ENCODE measurements around the gene SH2D7.

- TF ChIP-seq CTCF (IDR thresholded peaks at IDR 0.05) = no peak
- no peak for TF ChIP-seq REST (IDR thresholded peaks at IDR 0.05; ENCODE audit: insufficient read depth in 1 of 2, low read depth in 2 of 2, low read length in 1 of 2)
These were observed 22.2 kb upstream of the SH2D7 start for GRCh38 chr15:78070049-78070700.

Measured in Panc1 (cell line).